OCI-LY7 (cell line): ENCODE measurements around the gene GALNT14. TPM values are rescaled to one million over a fixed set of nuclear protein-coding genes. Genes with fewer than 3 reads are reported as not detected.

Experiments used
- BruUV-seq: library from RNA; stranded (reverse); fragments of 400-500 nt; replicated peaks from 2 replicates; lab custom pipeline; 2021; lab: Mats Ljungman, UMichigan
- CTCF ChIA-PET: fragments of 300-600 bp; sonication (Branson Sonifier 250); formaldehyde crosslinking; loops from one replicate; lab custom pipeline; 2022; ENCODE audit warnings: antibody characterized with exemption; ENCODE audit not compliant: unreplicated experiment; lab: Charles Lee
- POLR2A ChIA-PET: fragments of 300-600 bp; sonication (Branson Sonifier 250); formaldehyde crosslinking; loops from one replicate; lab custom pipeline; 2022; ENCODE audit warnings: antibody characterized with exemption; lab: Charles Lee
- DNase-seq: peaks from one replicate; pipeline ENCODE4 v3.0.0-alpha.2; 2015; ENCODE audit warnings: low spot score
- H2AFZ ChIP-seq: fragments of 200-600 bp; sonication (generic), shearing (Covaris generic); 2 replicates; pipeline ENCODE4 v1.6.1; 2014; ENCODE audit warnings: mild to moderate bottlenecking, antibody characterized with exemption, low read length, moderate library complexity
- H3K27ac ChIP-seq: fragments of 200-600 bp; sonication (generic); 2 replicates; pipeline ENCODE4 v1.5.1; 2014; ENCODE audit warnings: mixed run types, low read depth, mild to moderate bottlenecking, moderate library complexity, low read length, inconsistent platforms; ENCODE audit not compliant: poor library complexity, severe bottlenecking
- H3K36me3 ChIP-seq: fragments of 200-600 bp; sonication (generic); 2 replicates; pipeline ENCODE4 v1.6.1; 2014; ENCODE audit warnings: mild to moderate bottlenecking, antibody characterized with exemption, low read length, moderate library complexity, mixed read lengths; ENCODE audit not compliant: insufficient read depth
- H3K4me1 ChIP-seq: fragments of 200-600 bp; sonication (generic); 2 replicates; pipeline ENCODE4 v1.5.1; 2014; ENCODE audit warnings: mild to moderate bottlenecking, low read length; ENCODE audit not compliant: insufficient read depth, poor library complexity, severe bottlenecking
- H3K4me2 ChIP-seq: fragments of 200-600 bp; sonication (generic); 2 replicates; pipeline ENCODE4 v1.6.1; 2014; ENCODE audit warnings: mild to moderate bottlenecking, low read length
- H3K4me3 ChIP-seq: fragments of 200-600 bp; sonication (generic); 2 replicates; pipeline ENCODE4 v1.5.1; 2014; ENCODE audit warnings: mild to moderate bottlenecking, low read depth, low read length; ENCODE audit not compliant: poor library complexity, severe bottlenecking
- H3K79me2 ChIP-seq: fragments of 200-600 bp; sonication (generic); 2 replicates; pipeline ENCODE4 v1.6.1; 2016; ENCODE audit warnings: low read depth, mild to moderate bottlenecking, low read length, moderate library complexity, mixed read lengths; ENCODE audit not compliant: insufficient read depth
- H3K9me2 ChIP-seq: fragments of 200-600 bp; sonication (generic); 2 replicates; pipeline ENCODE4 v1.6.1; 2016; ENCODE audit warnings: mild to moderate bottlenecking, low read length, mixed read lengths; ENCODE audit not compliant: insufficient read depth
- H3K9me3 ChIP-seq: fragments of 200-600 bp; sonication (generic); 2 replicates; pipeline ENCODE4 v1.6.1; 2014; ENCODE audit warnings: mild to moderate bottlenecking, mixed run types, low read length, mixed read lengths
- H4K20me1 ChIP-seq: fragments of 200-600 bp; sonication (generic); 2 replicates; pipeline ENCODE4 v1.6.1; 2014; ENCODE audit warnings: mild to moderate bottlenecking, antibody characterized with exemption, low read length, moderate library complexity, mixed read lengths; ENCODE audit not compliant: insufficient read depth
- EZH2phosphoT487 ChIP-seq: fragments of 200-600 bp; sonication (generic); IDR thresholded peaks from 2 replicates; pipeline ENCODE4 v1.6.1; 2018; ENCODE audit warnings: low read depth, borderline replicate concordance, mild to moderate bottlenecking, mixed run types, antibody characterized with exemption, low read length, moderate library complexity, mixed read lengths
- intact Hi-C: fragments of 100-400 bp; cut with micrococcal nuclease; formaldehyde crosslinking; loops from one replicate; pipeline ENCODE4 v1.10.0; 2022; ENCODE audit not compliant: unreplicated experiment
- total RNA-seq, 2 experiments: library from RNA; depleted of rRNA in 1 of 2; stranded (reverse); fragments of >200 nt in 1 of 2; shearing (Covaris generic) in 1 of 2; gene quantifications; 2 replicates each; pipeline ENCODE4 v1.2.3, GENCODE V29; 2014 to 2022
- TF ChIP-seq, protein P1 (sequence below): fragments of 200-600 bp; sonication (generic); conservative IDR thresholded peaks from 2 replicates; pipeline ENCODE4 v1.5.1; 2014; ENCODE audit warnings: mild to moderate bottlenecking, antibody characterized with exemption, low read length, moderate library complexity, mixed read lengths

Gene GALNT14
- total RNA-seq, 2 experiments from 2014 or later = 14.8 to 25.6 TPM

DNA sequence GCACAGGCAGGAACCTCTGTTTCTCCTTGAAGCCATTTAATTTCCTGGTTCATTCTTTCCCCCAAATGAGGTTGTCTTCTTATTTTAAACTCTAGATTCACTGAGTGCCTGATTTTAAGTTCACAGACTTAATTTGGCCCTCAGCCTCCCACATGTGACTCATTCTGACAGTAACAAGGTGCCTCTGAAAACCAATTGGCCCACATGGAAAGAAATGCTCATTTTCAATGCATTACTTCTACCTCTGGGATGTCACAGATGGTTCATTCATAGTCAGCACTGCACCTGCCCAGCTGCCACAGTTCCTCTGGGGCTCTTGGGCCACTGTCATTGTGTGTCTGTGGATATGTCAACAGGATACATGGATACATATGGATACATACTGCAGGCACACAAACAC, 190.6 kb downstream of the GALNT14 start:
- CTCF ChIA-PET = interaction anchor here (0.8 kb wide), 1 partner anchor 89 kb away, joined by 3 read pairs; no protein-coding TSS in a partner anchor
- no peak for DNase-seq
- TF ChIP-seq, protein P1, sequence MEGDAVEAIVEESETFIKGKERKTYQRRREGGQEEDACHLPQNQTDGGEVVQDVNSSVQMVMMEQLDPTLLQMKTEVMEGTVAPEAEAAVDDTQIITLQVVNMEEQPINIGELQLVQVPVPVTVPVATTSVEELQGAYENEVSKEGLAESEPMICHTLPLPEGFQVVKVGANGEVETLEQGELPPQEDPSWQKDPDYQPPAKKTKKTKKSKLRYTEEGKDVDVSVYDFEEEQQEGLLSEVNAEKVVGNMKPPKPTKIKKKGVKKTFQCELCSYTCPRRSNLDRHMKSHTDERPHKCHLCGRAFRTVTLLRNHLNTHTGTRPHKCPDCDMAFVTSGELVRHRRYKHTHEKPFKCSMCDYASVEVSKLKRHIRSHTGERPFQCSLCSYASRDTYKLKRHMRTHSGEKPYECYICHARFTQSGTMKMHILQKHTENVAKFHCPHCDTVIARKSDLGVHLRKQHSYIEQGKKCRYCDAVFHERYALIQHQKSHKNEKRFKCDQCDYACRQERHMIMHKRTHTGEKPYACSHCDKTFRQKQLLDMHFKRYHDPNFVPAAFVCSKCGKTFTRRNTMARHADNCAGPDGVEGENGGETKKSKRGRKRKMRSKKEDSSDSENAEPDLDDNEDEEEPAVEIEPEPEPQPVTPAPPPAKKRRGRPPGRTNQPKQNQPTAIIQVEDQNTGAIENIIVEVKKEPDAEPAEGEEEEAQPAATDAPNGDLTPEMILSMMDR = no peak
- TF ChIP-seq EZH2phosphoT487 = no peak

GRCh38 chr2:30942419-30942818, 195.8 kb downstream of the GALNT14 start:
- Histone ChIP-seq H3K27ac (no peak overlapping the region), H3K4me2 (no peak overlapping the region), H4K20me1 (no peaks in the 10 kb centered on the region), H3K79me2 (no peaks in the 10 kb centered on the region), H2AFZ (no peak overlapping the region), H3K4me1 (peaks cover 8% of the 10 kb centered on the region), H3K9me3 (no peaks in the 10 kb centered on the region), H3K9me2 (no peaks in the 10 kb centered on the region), H3K4me3 (no peak overlapping the region), H3K36me3 (no peaks in the 10 kb centered on the region)
- ChIA-PET CTCF (no interaction called here), POLR2A (no interaction called here)
- no peak for TF ChIP-seq EZH2phosphoT487
- TF ChIP-seq, protein P1 = no peak
- intact Hi-C loops = no loop called here
- no TSS peak for BruUV-seq
- no peak for DNase-seq

More for the DNA sequence above, 190.6 kb downstream of the GALNT14 start:
- intact Hi-C loops = no loop called here
- Histone ChIP-seq H3K9me3 (no peaks in the 10 kb centered on the region), H3K4me3 (no peak overlapping the region), H3K36me3 (peaks cover 16% of the 10 kb centered on the region), H3K27ac (no peak overlapping the region), H3K4me2 (no peak overlapping the region), H3K4me1 (no peaks in the 10 kb centered on the region), H2AFZ (no peak overlapping the region), H3K79me2 (no peaks in the 10 kb centered on the region), H3K9me2 (no peaks in the 10 kb centered on the region), H4K20me1 (no peaks in the 10 kb centered on the region)
- no TSS peak for BruUV-seq
- POLR2A ChIA-PET = interaction anchor here (1.6 kb wide), 1 partner anchor 11 kb away, joined by 3 read pairs; no protein-coding TSS in a partner anchor

- H3K4me3 ChIP-seq = no peak overlapping the region
- BruUV-seq = no TSS peak
- peaks cover 3% of the 10 kb centered on the region; the same call in 1 of the 2 replicates for H3K36me3 ChIP-seq
- no peaks in the 10 kb centered on the region for H3K79me2 ChIP-seq
- H3K9me3 ChIP-seq = no peaks in the 10 kb centered on the region
- H2AFZ ChIP-seq = no peak overlapping the region
- intact Hi-C loops = no loop called here
- no peaks in the 10 kb centered on the region for H3K9me2 ChIP-seq
- ChIA-PET CTCF (no interaction called here), POLR2A (no interaction called here)
- TF ChIP-seq, protein P1 = no peak
- TF ChIP-seq EZH2phosphoT487 = no peak
- no peak overlapping the region for H3K27ac ChIP-seq
- no peaks in the 10 kb centered on the region for H4K20me1 ChIP-seq
- no peak overlapping the region for H3K4me2 ChIP-seq
- peaks cover 8% of the 10 kb centered on the region for H3K4me1 ChIP-seq
- DNase-seq = no peak
Measured at GRCh38 chr2:30940839-30941238, 197.4 kb downstream of the GALNT14 start.
